ENCODE data around the gene TMEM259. TPM values are rescaled to one million over a fixed set of nuclear protein-coding genes. Genes with fewer than 3 reads are reported as not detected.

TMEM259 gene
- total RNA-seq, 1 experiment from 2014 or later = 202 TPM

Other genes starting within 250 kb of the TMEM259 start
- gene PTBP1, start 223.7 kb downstream of the TMEM259 start, total RNA-seq (2021; ENCODE audit: unreplicated experiment) = 676 TPM
- gene PLPPR3, start 199.2 kb downstream of the TMEM259 start, total RNA-seq (2021; ENCODE audit: unreplicated experiment) = 0.27 TPM
- not detected for gene AZU1, start 193.3 kb downstream of the TMEM259 start, total RNA-seq (2021; ENCODE audit: unreplicated experiment)
- 2.7 TPM for gene PRTN3, start 180.1 kb downstream of the TMEM259 start, total RNA-seq (2021; ENCODE audit: unreplicated experiment)
- gene ELANE, start 168.8 kb downstream of the TMEM259 start, total RNA-seq (2021; ENCODE audit: unreplicated experiment) = not detected
- gene CFD, start 161.5 kb downstream of the TMEM259 start, total RNA-seq (2021; ENCODE audit: unreplicated experiment) = 80.2 TPM
- gene MED16, start 127.9 kb downstream of the TMEM259 start, total RNA-seq (2021; ENCODE audit: unreplicated experiment) = 73.6 TPM
- gene RNU6-9, start 127.6 kb downstream of the TMEM259 start, total RNA-seq (2021; ENCODE audit: unreplicated experiment) = not detected
- gene R3HDM4, start 107.9 kb downstream of the TMEM259 start, total RNA-seq (2021; ENCODE audit: unreplicated experiment) = 92.3 TPM
- 5.9 TPM for gene KISS1R, start 103.8 kb downstream of the TMEM259 start, total RNA-seq (2021; ENCODE audit: unreplicated experiment)
- gene ARID3A, start 95.1 kb downstream of the TMEM259 start, total RNA-seq (2021; ENCODE audit: unreplicated experiment) = 21.8 TPM
- 124 TPM for gene WDR18, start 36.8 kb downstream of the TMEM259 start, total RNA-seq (2021; ENCODE audit: unreplicated experiment)
- gene GRIN3B, start 20.7 kb downstream of the TMEM259 start, total RNA-seq (2021; ENCODE audit: unreplicated experiment) = 0.69 TPM
- not detected for gene RNU6-2, start 399 bp upstream of the TMEM259 start, total RNA-seq (2021; ENCODE audit: unreplicated experiment)
- gene CNN2, start 5.5 kb upstream of the TMEM259 start, total RNA-seq (2021; ENCODE audit: unreplicated experiment) = 212 TPM
- 91.4 TPM for gene ABCA7, start 19.0 kb upstream of the TMEM259 start, total RNA-seq (2021; ENCODE audit: unreplicated experiment)
- 30.4 TPM for gene ARHGAP45, start 46.0 kb upstream of the TMEM259 start, total RNA-seq (2021; ENCODE audit: unreplicated experiment)
- gene POLR2E, start 74.3 kb upstream of the TMEM259 start, total RNA-seq (2021; ENCODE audit: unreplicated experiment) = 281 TPM
- 481 TPM for gene GPX4, start 82.9 kb upstream of the TMEM259 start, total RNA-seq (2021; ENCODE audit: unreplicated experiment)
- 66.4 TPM for gene SBNO2, start 153.1 kb upstream of the TMEM259 start, total RNA-seq (2021; ENCODE audit: unreplicated experiment)
- gene STK11, start 184.7 kb upstream of the TMEM259 start, total RNA-seq (2021; ENCODE audit: unreplicated experiment) = 86.9 TPM
- gene CBARP, start 216.9 kb upstream of the TMEM259 start, total RNA-seq (2021; ENCODE audit: unreplicated experiment) = 23.8 TPM
- 428 TPM for gene ATP5F1D, start 220.6 kb upstream of the TMEM259 start, total RNA-seq (2021; ENCODE audit: unreplicated experiment)
- 146 TPM for gene MIDN, start 227.5 kb upstream of the TMEM259 start, total RNA-seq (2021; ENCODE audit: unreplicated experiment)
- 276 TPM for gene CIRBP, start 248.2 kb upstream of the TMEM259 start, total RNA-seq (2021; ENCODE audit: unreplicated experiment)

Data from HCT116 (cell line).